ENCODE results near the gene SGPP2.

The SGPP2 gene

DNA sequence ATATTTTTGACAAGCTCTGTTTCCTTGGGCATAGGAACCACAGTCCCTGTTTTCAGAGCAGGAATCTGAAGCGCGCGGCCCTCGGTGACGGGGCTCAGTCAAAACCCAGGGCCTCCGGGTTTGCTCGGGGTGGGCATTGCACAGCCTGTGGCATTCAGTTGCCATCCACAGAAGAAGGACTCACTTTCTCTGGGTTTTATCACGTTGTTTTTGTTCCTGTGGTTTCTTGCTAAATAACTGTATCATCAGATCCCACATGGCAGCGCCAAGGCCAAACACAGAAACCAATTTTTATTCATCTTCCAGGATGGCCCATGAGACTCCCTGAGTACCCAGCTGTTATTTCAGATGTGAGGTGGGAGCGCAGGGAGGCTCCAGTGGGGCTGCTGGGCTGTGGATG lies 35.6 kb downstream of the SGPP2 start:
- DNase-seq (ENCODE audit: low read depth in 2 of 2) = no peak
- no peak overlapping the region for H3K4me3 ChIP-seq (replicated peaks in 1 of 2; ENCODE audit: low read depth in 2 of 2, low read length in 2 of 2)
- TF ChIP-seq, protein P1, sequence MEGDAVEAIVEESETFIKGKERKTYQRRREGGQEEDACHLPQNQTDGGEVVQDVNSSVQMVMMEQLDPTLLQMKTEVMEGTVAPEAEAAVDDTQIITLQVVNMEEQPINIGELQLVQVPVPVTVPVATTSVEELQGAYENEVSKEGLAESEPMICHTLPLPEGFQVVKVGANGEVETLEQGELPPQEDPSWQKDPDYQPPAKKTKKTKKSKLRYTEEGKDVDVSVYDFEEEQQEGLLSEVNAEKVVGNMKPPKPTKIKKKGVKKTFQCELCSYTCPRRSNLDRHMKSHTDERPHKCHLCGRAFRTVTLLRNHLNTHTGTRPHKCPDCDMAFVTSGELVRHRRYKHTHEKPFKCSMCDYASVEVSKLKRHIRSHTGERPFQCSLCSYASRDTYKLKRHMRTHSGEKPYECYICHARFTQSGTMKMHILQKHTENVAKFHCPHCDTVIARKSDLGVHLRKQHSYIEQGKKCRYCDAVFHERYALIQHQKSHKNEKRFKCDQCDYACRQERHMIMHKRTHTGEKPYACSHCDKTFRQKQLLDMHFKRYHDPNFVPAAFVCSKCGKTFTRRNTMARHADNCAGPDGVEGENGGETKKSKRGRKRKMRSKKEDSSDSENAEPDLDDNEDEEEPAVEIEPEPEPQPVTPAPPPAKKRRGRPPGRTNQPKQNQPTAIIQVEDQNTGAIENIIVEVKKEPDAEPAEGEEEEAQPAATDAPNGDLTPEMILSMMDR (IDR thresholded peaks at IDR 0.05; ENCODE audit: low read depth, low read length) = no peak

DNA sequence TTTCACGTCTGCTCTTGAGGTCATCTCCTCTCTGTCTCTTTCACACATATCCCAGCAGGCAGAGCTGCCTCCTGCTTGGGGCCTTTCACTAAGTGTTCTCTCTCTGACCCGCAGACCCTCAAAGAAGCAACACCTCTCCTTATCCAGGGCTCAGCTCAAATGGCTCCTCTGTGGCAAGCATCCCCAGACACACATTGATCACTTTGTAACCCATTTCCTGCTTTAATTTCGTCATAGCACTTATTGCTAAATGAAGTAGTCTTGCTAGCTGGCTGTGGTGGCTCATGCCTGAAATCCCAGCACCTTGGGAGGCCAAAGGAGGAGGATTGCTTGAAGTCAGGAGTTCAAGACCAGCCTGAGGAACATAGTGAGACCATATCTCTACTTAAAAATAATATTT lies 41.4 kb downstream of the SGPP2 start:
- TF ChIP-seq, protein P1 (IDR thresholded peaks at IDR 0.05; ENCODE audit: low read depth, low read length) = no peak
- DNase-seq (ENCODE audit: low read depth in 2 of 2) = no peak

DNA sequence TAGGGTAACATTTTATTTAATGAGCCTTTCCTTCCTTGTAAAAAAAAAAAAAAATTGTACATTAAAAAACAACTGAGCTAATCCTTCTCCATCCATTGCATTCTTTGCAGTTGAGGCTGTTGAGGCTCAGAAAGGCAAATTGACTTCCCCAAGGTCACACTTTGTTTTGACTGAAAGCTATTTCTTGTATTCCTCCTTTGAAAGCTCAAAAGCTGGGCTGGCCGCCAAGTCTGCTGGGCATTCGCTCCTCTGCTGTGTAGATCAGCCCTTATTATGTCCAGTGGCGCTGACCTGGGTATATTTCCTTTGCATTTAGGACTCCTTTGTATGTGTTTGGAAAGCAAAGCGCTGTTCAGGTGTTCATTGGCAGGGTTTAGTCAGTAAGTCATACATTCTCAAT lies 44.0 kb downstream of the SGPP2 start:
- no peak overlapping the region for H3K4me3 ChIP-seq (replicated peaks in 1 of 2; ENCODE audit: low read depth in 2 of 2, low read length in 2 of 2)
- DNase-seq (ENCODE audit: low read depth in 2 of 2) = peak in 1 of 2 donors; percentile 33
- TF ChIP-seq, protein P1 (IDR thresholded peaks at IDR 0.05; ENCODE audit: low read depth, low read length) = no peak

More for the DNA sequence above, 41.4 kb downstream of the SGPP2 start:
- no peak overlapping the region for H3K4me3 ChIP-seq (replicated peaks in 1 of 2; ENCODE audit: low read depth in 2 of 2, low read length in 2 of 2)

DNA sequence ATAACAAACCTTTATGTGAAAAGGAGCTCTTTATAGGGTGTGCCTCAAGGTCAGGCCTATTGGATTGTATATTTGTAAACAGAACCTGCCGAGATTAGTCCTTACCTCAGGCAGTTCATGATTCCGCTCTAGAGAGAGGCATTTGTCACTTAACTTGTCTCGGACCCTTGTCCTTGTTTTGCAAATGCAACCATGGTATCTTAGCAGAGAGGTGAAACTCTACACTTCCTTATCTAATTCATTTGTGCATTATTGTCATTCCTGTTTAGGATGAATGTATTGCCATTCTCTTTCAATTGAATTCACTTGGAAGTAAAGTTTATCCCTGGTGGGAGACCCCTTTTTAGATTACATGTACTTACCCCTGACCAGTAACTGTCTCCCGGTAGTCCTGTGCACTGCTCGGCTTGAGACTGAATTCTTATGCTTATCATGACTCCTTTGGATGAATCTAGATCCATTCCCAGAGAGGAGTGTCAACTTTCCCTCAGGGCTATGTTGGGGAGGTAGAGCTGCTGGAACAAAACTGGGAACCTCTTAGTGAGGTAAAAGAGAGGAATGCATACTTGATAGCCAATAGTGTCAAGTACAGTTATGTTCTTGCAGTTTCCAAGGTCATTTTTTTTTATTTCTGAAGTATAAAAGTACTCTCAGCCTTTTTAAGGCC lies 46.6 kb downstream of the SGPP2 start:
- DNase-seq (ENCODE audit: low read depth in 2 of 2) = no peak
- H3K4me3 ChIP-seq (replicated peaks in 1 of 2; ENCODE audit: low read depth in 2 of 2, low read length in 2 of 2) = no peak overlapping the region
- TF ChIP-seq, protein P1 (IDR thresholded peaks at IDR 0.05; ENCODE audit: low read depth, low read length) = no peak

DNA sequence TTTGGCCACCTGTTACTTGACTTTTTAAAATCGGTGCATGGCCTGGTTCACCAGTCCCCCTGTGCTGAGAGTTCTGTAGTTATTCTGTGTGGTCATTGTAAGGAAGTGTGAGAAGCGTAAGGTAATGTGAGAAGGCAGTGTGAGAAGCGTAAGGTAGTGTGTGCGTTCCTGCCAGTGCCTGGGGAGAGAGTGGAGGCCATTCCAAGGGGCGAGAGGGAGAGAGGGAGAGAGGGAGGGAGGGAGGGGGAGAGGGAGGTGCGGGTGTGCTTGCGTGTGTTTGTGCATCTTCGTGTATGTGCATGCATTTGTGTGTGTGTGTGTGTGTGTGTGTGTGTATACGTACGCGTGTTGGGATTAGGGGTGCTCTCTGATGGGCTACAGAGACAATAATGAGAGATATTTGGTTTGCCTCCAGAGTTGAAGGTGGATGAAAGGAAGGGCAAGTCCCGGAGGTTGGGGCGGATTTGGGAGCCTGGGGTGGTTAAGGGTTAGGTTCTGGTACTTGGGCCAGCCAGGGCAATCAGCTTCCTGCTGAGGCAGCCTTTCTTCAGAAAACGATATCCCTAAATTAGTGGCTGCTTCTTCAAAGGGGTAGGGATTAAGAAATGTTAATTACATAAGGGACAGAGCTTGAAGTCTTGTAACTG lies 53.7 kb downstream of the SGPP2 start:
- TF ChIP-seq, protein P1 (IDR thresholded peaks at IDR 0.05; ENCODE audit: low read depth, low read length) = no peak
- DNase-seq (ENCODE audit: low read depth in 2 of 2) = no peak

DNA sequence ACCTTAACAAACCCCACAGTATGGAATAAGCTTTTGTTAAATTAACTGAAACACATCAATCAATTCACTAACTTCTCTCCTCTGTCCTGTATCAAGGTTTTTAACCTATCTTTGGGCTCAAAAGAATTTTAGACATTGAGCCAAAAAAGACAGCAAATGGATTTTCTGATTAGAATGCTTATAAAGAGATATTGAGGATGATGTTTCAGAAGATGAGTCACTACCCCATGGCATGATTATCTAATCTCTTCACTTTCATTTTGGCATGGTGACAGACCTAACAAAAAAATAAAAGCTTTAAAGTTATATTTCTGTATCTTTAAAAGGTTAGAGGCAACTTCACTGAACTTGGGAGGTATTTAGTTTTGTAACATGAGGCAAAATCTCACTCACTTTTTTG lies 55.5 kb downstream of the SGPP2 start:
- DNase-seq (ENCODE audit: low read depth in 2 of 2) = peak in 1 of 2 donors; percentile 2
- TF ChIP-seq, protein P1 (IDR thresholded peaks at IDR 0.05; ENCODE audit: low read depth, low read length) = no peak
- no peak overlapping the region for H3K4me3 ChIP-seq (replicated peaks in 1 of 2; ENCODE audit: low read depth in 2 of 2, low read length in 2 of 2)

More for the DNA sequence above, 53.7 kb downstream of the SGPP2 start:
- no peak overlapping the region for H3K4me3 ChIP-seq (replicated peaks in 1 of 2; ENCODE audit: low read depth in 2 of 2, low read length in 2 of 2)
